Measurements from ENCODE around the gene TMEM235. TPM values are rescaled to one million over a fixed set of nuclear protein-coding genes. Genes with fewer than 3 reads are reported as not detected.
A peak's percentile ranks its signal among the peaks of the same experiment; 100 is the strongest.
"Not testable (repeated sequence)": the region's sequence is repeated elsewhere in the genome, so short reads cannot be mapped to it uniquely, and the experiment has no call there.

TMEM235 gene
- total and polyA plus RNA-seq, 2 experiments from 2014 or later, result not detected

DNA sequence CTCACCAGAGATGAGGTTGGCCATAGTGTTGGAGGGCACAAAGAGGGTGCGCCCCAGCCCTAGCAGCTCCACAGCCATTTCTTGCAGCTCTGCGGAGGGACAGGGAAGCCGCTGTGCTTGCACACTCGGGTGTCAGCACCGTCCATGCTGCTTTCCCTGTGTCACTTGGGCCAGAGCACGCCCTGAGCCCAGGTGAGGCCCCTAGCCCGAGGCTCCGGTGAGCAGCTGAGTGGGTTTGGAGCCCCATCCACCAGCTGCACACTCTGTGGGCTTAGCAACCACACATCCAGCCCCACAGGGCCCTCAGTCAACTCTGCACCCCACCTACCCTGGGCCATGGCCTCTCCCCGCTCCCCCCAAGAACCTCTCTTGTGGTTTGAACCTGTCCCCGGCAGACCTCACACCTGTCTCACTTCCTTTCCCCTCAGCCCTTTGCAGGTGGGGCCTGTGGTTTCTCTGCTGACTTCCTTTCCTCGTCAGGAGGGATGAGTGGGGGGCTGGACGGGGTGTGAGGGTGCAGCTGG lies 20.7 kb downstream of the TMEM235 start (continued):
- TF ChIP-seq, protein P1, sequence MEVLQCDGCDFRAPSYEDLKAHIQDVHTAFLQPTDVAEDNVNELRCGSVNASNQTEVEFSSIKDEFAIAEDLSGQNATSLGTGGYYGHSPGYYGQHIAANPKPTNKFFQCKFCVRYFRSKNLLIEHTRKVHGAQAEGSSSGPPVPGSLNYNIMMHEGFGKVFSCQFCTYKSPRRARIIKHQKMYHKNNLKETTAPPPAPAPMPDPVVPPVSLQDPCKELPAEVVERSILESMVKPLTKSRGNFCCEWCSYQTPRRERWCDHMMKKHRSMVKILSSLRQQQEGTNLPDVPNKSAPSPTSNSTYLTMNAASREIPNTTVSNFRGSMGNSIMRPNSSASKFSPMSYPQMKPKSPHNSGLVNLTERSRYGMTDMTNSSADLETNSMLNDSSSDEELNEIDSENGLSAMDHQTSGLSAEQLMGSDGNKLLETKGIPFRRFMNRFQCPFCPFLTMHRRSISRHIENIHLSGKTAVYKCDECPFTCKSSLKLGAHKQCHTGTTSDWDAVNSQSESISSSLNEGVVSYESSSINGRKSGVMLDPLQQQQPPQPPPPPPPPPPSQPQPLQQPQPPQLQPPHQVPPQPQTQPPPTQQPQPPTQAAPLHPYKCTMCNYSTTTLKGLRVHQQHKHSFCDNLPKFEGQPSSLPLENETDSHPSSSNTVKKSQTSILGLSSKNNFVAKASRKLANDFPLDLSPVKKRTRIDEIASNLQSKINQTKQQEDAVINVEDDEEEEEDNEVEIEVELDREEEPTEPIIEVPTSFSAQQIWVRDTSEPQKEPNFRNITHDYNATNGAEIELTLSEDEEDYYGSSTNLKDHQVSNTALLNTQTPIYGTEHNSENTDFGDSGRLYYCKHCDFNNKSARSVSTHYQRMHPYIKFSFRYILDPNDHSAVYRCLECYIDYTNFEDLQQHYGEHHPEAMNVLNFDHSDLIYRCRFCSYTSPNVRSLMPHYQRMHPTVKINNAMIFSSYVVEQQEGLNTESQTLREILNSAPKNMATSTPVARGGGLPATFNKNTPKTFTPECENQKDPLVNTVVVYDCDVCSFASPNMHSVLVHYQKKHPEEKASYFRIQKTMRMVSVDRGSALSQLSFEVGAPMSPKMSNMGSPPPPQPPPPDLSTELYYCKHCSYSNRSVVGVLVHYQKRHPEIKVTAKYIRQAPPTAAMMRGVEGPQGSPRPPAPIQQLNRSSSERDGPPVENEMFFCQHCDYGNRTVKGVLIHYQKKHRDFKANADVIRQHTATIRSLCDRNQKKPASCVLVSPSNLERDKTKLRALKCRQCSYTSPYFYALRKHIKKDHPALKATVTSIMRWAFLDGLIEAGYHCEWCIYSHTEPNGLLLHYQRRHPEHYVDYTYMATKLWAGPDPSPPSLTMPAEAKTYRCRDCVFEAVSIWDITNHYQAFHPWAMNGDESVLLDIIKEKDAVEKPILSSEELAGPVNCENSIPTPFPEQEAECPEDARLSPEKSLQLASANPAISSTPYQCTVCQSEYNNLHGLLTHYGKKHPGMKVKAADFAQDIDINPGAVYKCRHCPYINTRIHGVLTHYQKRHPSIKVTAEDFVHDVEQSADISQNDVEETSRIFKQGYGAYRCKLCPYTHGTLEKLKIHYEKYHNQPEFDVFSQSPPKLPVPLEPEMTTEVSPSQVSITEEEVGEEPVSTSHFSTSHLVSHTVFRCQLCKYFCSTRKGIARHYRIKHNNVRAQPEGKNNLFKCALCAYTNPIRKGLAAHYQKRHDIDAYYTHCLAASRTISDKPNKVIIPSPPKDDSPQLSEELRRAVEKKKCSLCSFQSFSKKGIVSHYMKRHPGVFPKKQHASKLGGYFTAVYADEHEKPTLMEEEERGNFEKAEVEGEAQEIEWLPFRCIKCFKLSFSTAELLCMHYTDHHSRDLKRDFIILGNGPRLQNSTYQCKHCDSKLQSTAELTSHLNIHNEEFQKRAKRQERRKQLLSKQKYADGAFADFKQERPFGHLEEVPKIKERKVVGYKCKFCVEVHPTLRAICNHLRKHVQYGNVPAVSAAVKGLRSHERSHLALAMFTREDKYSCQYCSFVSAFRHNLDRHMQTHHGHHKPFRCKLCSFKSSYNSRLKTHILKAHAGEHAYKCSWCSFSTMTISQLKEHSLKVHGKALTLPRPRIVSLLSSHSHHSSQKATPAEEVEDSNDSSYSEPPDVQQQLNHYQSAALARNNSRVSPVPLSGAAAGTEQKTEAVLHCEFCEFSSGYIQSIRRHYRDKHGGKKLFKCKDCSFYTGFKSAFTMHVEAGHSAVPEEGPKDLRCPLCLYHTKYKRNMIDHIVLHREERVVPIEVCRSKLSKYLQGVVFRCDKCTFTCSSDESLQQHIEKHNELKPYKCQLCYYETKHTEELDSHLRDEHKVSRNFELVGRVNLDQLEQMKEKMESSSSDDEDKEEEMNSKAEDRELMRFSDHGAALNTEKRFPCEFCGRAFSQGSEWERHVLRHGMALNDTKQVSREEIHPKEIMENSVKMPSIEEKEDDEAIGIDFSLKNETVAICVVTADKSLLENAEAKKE (CRISPR knock-in tag; IDR thresholded peaks at IDR 0.05), result no peak
- no peak for TF ChIP-seq POLR2AphosphoS5 (IDR thresholded peaks at IDR 0.05; ENCODE audit: low read depth)
- TF ChIP-seq, protein P2, sequence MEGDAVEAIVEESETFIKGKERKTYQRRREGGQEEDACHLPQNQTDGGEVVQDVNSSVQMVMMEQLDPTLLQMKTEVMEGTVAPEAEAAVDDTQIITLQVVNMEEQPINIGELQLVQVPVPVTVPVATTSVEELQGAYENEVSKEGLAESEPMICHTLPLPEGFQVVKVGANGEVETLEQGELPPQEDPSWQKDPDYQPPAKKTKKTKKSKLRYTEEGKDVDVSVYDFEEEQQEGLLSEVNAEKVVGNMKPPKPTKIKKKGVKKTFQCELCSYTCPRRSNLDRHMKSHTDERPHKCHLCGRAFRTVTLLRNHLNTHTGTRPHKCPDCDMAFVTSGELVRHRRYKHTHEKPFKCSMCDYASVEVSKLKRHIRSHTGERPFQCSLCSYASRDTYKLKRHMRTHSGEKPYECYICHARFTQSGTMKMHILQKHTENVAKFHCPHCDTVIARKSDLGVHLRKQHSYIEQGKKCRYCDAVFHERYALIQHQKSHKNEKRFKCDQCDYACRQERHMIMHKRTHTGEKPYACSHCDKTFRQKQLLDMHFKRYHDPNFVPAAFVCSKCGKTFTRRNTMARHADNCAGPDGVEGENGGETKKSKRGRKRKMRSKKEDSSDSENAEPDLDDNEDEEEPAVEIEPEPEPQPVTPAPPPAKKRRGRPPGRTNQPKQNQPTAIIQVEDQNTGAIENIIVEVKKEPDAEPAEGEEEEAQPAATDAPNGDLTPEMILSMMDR (conservative IDR thresholded peaks at IDR 0.05; ENCODE audit: low read depth in 2 of 2), result no peak

DNA sequence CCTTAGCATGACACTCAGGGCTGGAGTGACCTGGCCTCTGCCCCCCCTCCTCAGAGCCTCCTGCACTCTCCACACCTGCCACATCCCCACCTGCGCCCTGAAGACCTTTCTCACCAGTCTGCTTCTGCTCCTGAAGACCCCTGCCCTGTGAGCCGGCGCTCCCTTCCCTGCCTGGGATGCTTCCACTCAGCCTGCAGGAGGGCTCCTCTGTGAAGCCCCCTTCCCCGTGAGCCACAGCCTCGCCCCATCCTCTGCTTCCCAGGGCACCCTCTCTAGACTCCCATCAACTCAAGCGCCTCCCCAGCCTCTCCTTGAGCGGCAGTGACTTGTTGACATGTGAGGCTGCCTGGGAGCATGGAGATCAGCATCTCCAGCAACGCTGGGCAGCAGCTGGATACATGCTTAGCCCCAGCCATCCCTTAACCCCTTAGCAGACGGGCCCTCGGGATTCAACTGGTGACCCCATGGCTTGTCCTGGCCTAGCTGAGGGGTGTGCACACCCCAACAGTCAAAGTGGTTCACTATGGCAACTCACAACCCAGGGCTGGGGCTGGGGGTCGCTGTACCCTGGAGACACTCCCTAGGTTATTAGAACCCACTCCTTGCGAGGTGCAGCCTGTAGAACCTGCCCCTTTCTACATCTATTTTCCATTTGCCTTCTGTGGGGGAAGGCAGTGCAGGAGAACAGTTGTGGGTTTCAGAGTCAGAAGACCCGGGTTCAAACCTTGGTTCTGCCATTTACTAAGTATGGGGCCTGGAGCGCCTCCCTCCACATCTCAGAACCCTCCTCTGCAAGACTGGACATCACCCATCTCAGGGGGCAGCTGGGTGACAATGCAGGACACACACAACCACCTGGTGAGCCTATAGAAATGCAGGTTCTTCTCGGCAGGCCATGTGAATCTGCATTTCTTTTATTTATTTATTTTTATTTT lies 21.5 kb downstream of the TMEM235 start:
- Mint-ChIP-seq H3K9me3 (no peaks in the 10 kb centered on the region), H3K36me3 (ENCODE audit: low read depth) (no peaks in the 10 kb centered on the region), H3K27ac (peak overlapping the region; percentile 86), H3K4me1 (peaks cover 41% of the 10 kb centered on the region), H3K27me3 (ENCODE audit: insufficient read depth, low read depth, poor library complexity) (peaks cover 16% of the 10 kb centered on the region), H3K4me3 (peak overlapping the region; percentile 85)
- Histone ChIP-seq H3K4me1 (ENCODE audit: insufficient read depth) (peaks cover 17% of the 10 kb centered on the region), H2AFZ (no peak overlapping the region), H3K36me3 (ENCODE audit: insufficient read depth) (no peaks in the 10 kb centered on the region), H3K79me2 (replicated peaks; ENCODE audit: insufficient read depth) (no peaks in the 10 kb centered on the region), H3K4me3 (no peak overlapping the region), H4K20me1 (replicated peaks; ENCODE audit: insufficient read depth) (no peaks in the 10 kb centered on the region), H3F3A (replicated peaks; ENCODE audit: low read depth) (peaks cover 8% of the 10 kb centered on the region), H3K9me2 (ENCODE audit: insufficient read depth) (no peaks in the 10 kb centered on the region), H3K4me2 (peak overlapping the region; percentile 55; the same call in 1 of the 2 replicates), H3K27ac (ENCODE audit: low read depth) (no peak overlapping the region), H3K27me3 (ENCODE audit: insufficient read depth) (no peaks in the 10 kb centered on the region)
- no peak for DNase-seq (ENCODE audit: low spot score)
- TF ChIP-seq CREB1 (CRISPR knock-in tag; IDR thresholded peaks at IDR 0.05; ENCODE audit: low read depth) (no peak), EZH2phosphoT487 (IDR thresholded peaks at IDR 0.05; ENCODE audit: unreplicated experiment) (no peak), EZH2 (IDR thresholded peaks at IDR 0.05; ENCODE audit: low read depth, unreplicated experiment) (no peak), POLR2AphosphoS5 (IDR thresholded peaks at IDR 0.05; ENCODE audit: low read depth) (no peak)
- TF ChIP-seq, protein P2 (conservative IDR thresholded peaks at IDR 0.05; ENCODE audit: low read depth in 2 of 2), result no peak
- ATAC-seq, result no peak

DNA sequence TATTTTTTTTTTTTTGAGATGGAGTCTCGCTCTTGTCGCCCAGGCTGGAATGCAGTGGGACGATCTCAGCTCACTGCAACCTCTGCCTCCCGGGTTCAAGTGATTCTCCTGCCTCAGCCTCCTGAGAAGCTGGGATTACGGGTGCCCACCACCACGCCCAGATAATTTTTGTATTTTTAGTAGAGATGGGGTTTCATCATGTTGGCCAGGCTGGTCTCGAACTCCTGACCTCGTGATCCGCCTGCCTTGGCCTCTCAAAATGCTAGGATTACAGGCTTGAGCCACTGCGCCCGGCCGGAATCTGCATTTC lies 22.2 kb downstream of the TMEM235 start:
- Histone ChIP-seq H3K4me3 (peak overlapping the region; percentile 89), H3K4me1 (ENCODE audit: insufficient read depth) (peaks cover 22% of the 10 kb centered on the region), H3K27ac (ENCODE audit: low read depth) (peak overlapping the region; percentile 93), H3K4me2 (peak overlapping the region; percentile 89)
- not testable (repeated sequence) for DNase-seq (ENCODE audit: low spot score); H2AFZ ChIP-seq; H3K79me2 ChIP-seq (replicated peaks; ENCODE audit: insufficient read depth); H3F3A ChIP-seq (replicated peaks; ENCODE audit: low read depth); H3K36me3 Mint-ChIP-seq (ENCODE audit: low read depth); ATAC-seq; H3K9me3 Mint-ChIP-seq; H4K20me1 ChIP-seq (replicated peaks; ENCODE audit: insufficient read depth); H3K36me3 ChIP-seq (ENCODE audit: insufficient read depth); H3K27me3 ChIP-seq (ENCODE audit: insufficient read depth); H3K9me2 ChIP-seq (ENCODE audit: insufficient read depth)
- peaks cover 44% of the 10 kb centered on the region for H3K4me1 Mint-ChIP-seq
- H3K27ac Mint-ChIP-seq, result peak overlapping the region; percentile 95
- peaks cover 15% of the 10 kb centered on the region for H3K27me3 Mint-ChIP-seq (ENCODE audit: insufficient read depth, low read depth, poor library complexity)
- peak overlapping the region; percentile 85 for H3K4me3 Mint-ChIP-seq
